HG03108 (cell line): ENCODE measurements around the gene TTC33.
"Not testable (repeated sequence)": the region's sequence is repeated elsewhere in the genome, so short reads cannot be mapped to it uniquely, and the experiment has no call there.

Experiments
- ATAC-seq: cut with Tn5 transposase; IDR thresholded peaks from one replicate; pipeline ENCODE4 v1.9.1; 2021; ENCODE audit warnings: moderate library complexity; ENCODE audit not compliant: unreplicated experiment

The TTC33 gene

GRCh38 chr5:40780199-40780598, 24.4 kb upstream of the TTC33 start:
- no peak for ATAC-seq

- ATAC-seq: no peak
Measured at GRCh38 chr5:40779561-40779960, 23.8 kb upstream of the TTC33 start.

GRCh38 chr5:40778133-40778532, 22.4 kb upstream of the TTC33 start:
- ATAC-seq: no peak

GRCh38 chr5:40776658-40776977, 20.9 kb upstream of the TTC33 start:
- no peak for ATAC-seq

- ATAC-seq: no peak
Measured at GRCh38 chr5:40775846-40776657, 20.3 kb upstream of the TTC33 start.

- ATAC-seq: no peak
Measured at GRCh38 chr5:40775085-40775845, 19.5 kb upstream of the TTC33 start.

- ATAC-seq: no peak
Measured at GRCh38 chr5:40774623-40775022, 18.9 kb upstream of the TTC33 start.

GRCh38 chr5:40770764-40771163, 15.0 kb upstream of the TTC33 start:
- no peak for ATAC-seq

GRCh38 chr5:40762705-40763104, 6.9 kb upstream of the TTC33 start:
- ATAC-seq: no peak

- ATAC-seq: no peak
Measured at GRCh38 chr5:40757400-40757799, 1.6 kb upstream of the TTC33 start.

GRCh38 chr5:40755093-40755406, 711 bp downstream of the TTC33 start:
- peak; percentile 79 for ATAC-seq

GRCh38 chr5:40754381-40755092, 1.2 kb downstream of the TTC33 start:
- no peak for ATAC-seq

GRCh38 chr5:40746703-40747102, 9.1 kb downstream of the TTC33 start:
- ATAC-seq: no peak

- no peak for ATAC-seq
Measured at GRCh38 chr5:40743771-40744170, 12.0 kb downstream of the TTC33 start.

- no peak for ATAC-seq
Measured at GRCh38 chr5:40738502-40738901, 17.3 kb downstream of the TTC33 start.

GRCh38 chr5:40736103-40736875, 19.5 kb downstream of the TTC33 start:
- no peak for ATAC-seq

- no peak for ATAC-seq
Measured at GRCh38 chr5:40735609-40736008, 20.2 kb downstream of the TTC33 start.

- no peak for ATAC-seq
Measured at GRCh38 chr5:40734986-40735385, 20.8 kb downstream of the TTC33 start.

- ATAC-seq: no peak
Measured at GRCh38 chr5:40733879-40734563, 21.7 kb downstream of the TTC33 start.

GRCh38 chr5:40733434-40733833, 22.3 kb downstream of the TTC33 start:
- ATAC-seq: no peak

- not testable (repeated sequence) for ATAC-seq
Measured at GRCh38 chr5:40722497-40722911, 33.3 kb downstream of the TTC33 start.
